HL-60 (cell line): ENCODE data around the gene RAB28.

ENCODE experiments used
- DNase-seq, 2 experiments: peaks; one replicate each; pipeline ENCODE4 v3.0.0-alpha.2; 2010 to 2020; ENCODE audit warnings: low read depth in 1 of 2, low spot score in 1 of 2
- H3K27ac ChIP-seq: fragments of 250-450 bp; sonication (Bioruptor Pico); replicated peaks from 2 replicates; pipeline ENCODE4 v1.5.1; 2020; ENCODE audit warnings: mild to moderate bottlenecking, moderate library complexity
- H3K27me3 ChIP-seq: fragments of 250-450 bp; sonication (Bioruptor Pico); 2 replicates; pipeline ENCODE4 v1.5.1; 2021; ENCODE audit warnings: mild to moderate bottlenecking, moderate library complexity; ENCODE audit not compliant: insufficient read depth, poor library complexity, severe bottlenecking
- H3K4me3 ChIP-seq: replicated peaks from 2 replicates; pipeline ENCODE4 v1.5.1; 2011; ENCODE audit warnings: mild to moderate bottlenecking, control low read depth, low read length; ENCODE audit not compliant: insufficient read depth
- GABPA ChIP-seq: IDR thresholded peaks from 2 replicates; pipeline ENCODE4 v1.6.1; 2012; ENCODE audit warnings: low read depth
- POLR2AphosphoS5 ChIP-seq: IDR thresholded peaks from 2 replicates; pipeline ENCODE4 v1.6.1; 2012; ENCODE audit warnings: low read depth
- SPI1 ChIP-seq: IDR thresholded peaks from 2 replicates; pipeline ENCODE4 v1.6.1; 2012; ENCODE audit warnings: low read depth, mild to moderate bottlenecking, borderline replicate concordance
- TF ChIP-seq, protein P1 (sequence below): IDR thresholded peaks from 2 replicates; pipeline ENCODE4 v1.6.1; 2012; ENCODE audit warnings: low read depth; ENCODE audit not compliant: insufficient replicate concordance
- TF ChIP-seq, protein P2 (sequence below): IDR thresholded peaks from one replicate; pipeline ENCODE4 v1.5.1; 2011; ENCODE audit warnings: low read length, control low read depth, inconsistent platforms; ENCODE audit not compliant: insufficient read depth

The RAB28 gene

DNA sequence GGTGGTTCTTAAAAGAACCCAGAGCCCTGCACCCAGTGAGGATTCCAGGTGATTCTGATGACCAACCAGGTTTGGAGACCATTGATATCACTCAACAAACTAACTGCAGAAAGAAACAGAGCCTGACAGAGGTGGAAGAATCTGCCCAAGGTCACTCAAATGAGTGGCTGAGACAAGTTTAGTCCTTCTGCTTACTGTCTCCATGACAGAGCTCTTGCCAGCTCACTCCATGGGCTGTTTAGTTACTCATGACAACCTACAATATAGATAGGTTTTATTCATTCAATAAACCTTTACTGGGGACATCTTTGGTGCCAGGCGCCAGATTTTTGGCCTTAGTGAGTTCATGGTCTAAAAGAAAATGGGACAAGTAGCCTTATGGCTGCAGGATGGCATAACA lies 124.3 kb downstream of the RAB28 start:
- DNase-seq = no peak
- TF ChIP-seq, protein P1, sequence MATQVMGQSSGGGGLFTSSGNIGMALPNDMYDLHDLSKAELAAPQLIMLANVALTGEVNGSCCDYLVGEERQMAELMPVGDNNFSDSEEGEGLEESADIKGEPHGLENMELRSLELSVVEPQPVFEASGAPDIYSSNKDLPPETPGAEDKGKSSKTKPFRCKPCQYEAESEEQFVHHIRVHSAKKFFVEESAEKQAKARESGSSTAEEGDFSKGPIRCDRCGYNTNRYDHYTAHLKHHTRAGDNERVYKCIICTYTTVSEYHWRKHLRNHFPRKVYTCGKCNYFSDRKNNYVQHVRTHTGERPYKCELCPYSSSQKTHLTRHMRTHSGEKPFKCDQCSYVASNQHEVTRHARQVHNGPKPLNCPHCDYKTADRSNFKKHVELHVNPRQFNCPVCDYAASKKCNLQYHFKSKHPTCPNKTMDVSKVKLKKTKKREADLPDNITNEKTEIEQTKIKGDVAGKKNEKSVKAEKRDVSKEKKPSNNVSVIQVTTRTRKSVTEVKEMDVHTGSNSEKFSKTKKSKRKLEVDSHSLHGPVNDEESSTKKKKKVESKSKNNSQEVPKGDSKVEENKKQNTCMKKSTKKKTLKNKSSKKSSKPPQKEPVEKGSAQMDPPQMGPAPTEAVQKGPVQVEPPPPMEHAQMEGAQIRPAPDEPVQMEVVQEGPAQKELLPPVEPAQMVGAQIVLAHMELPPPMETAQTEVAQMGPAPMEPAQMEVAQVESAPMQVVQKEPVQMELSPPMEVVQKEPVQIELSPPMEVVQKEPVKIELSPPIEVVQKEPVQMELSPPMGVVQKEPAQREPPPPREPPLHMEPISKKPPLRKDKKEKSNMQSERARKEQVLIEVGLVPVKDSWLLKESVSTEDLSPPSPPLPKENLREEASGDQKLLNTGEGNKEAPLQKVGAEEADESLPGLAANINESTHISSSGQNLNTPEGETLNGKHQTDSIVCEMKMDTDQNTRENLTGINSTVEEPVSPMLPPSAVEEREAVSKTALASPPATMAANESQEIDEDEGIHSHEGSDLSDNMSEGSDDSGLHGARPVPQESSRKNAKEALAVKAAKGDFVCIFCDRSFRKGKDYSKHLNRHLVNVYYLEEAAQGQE = no peak
- TF ChIP-seq SPI1 (no peak), GABPA (no peak), POLR2AphosphoS5 (no peak)
- TF ChIP-seq, protein P2, sequence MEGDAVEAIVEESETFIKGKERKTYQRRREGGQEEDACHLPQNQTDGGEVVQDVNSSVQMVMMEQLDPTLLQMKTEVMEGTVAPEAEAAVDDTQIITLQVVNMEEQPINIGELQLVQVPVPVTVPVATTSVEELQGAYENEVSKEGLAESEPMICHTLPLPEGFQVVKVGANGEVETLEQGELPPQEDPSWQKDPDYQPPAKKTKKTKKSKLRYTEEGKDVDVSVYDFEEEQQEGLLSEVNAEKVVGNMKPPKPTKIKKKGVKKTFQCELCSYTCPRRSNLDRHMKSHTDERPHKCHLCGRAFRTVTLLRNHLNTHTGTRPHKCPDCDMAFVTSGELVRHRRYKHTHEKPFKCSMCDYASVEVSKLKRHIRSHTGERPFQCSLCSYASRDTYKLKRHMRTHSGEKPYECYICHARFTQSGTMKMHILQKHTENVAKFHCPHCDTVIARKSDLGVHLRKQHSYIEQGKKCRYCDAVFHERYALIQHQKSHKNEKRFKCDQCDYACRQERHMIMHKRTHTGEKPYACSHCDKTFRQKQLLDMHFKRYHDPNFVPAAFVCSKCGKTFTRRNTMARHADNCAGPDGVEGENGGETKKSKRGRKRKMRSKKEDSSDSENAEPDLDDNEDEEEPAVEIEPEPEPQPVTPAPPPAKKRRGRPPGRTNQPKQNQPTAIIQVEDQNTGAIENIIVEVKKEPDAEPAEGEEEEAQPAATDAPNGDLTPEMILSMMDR = no peak
- H3K27ac ChIP-seq = no peak overlapping the region
- no peaks in the 10 kb centered on the region for H3K27me3 ChIP-seq
- H3K4me3 ChIP-seq = no peak overlapping the region

DNA sequence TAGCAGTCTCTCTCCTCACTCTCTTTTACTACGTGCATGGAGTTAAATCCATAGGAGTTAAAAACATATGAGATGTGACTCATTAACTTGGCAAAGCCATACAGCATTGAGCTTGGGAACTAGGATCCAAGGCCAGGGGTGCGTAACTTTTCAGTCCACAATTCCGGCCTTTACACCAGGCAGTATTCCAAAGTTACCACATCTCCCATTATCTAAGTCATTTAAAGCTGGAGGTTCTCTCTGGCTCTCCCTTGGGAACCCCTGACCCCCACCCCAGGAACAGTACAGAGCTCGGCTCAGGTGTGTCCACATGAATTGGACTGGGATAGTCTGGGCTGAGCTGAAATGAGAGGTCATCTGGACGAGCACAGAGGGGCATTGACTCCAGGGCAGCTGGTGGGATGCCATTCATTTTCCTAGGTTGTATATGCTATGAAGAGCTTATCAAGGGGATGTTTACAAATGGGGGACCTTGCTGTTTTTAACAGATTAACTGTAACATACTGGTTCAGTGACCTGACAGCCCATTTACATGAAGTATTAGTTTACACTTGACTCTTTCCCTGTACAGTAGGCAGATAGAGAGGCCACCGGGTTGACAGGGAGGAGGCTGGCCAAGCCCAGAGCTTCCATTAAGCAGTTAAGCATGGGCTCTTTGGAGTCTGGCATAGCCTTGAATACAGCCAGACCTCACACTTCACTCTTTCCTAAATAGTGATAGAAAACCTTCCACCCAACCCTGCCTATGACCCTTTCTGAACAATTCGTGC lies 128.8 kb downstream of the RAB28 start:
- Histone ChIP-seq H3K27me3 (no peaks in the 10 kb centered on the region), H3K4me3 (no peak overlapping the region), H3K27ac (no peak overlapping the region)
- no peak for DNase-seq
- TF ChIP-seq POLR2AphosphoS5 = no peak
- TF ChIP-seq, protein P1 = no peak
- TF ChIP-seq, protein P2 = no peak
- no peak for TF ChIP-seq SPI1
- TF ChIP-seq GABPA = no peak

DNA sequence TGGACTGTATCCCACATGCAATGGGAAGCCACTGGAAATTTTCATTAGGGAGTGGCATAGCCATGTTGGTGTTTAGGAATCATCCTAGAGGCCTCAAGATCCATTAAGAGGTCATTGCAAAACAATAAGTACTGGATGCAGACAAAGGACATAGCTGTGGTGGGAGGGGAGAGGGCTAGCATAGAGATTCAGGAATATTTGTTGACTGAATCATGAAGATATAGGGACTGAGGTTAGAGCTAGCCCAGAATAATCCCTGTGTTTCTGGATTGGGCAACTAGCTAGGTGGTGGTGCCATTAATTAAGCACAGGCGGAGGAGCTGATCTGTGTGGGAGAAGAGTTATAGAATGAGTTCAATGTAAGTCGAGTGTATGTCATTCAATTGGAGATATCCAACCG lies 135.0 kb downstream of the RAB28 start:
- Histone ChIP-seq H3K27me3 (no peaks in the 10 kb centered on the region), H3K4me3 (no peak overlapping the region), H3K27ac (no peak overlapping the region)
- no peak for DNase-seq
- TF ChIP-seq GABPA (no peak), SPI1 (no peak), POLR2AphosphoS5 (no peak)
- TF ChIP-seq, protein P2 = no peak
- TF ChIP-seq, protein P1 = no peak
